Measurements from ENCODE around the gene ZNF148.
"Not testable (repeated sequence)": the region's sequence is repeated elsewhere in the genome, so short reads cannot be mapped to it uniquely, and the experiment has no call there.

ZNF148 gene

GRCh38 chr3:125374996-125375941 is at the start of gene ZNF148:
TSS of gene ZNF148 (minus strand) at chr3:125375325. CDS start at chr3:125313640, 61,685 bp downstream.
- DNase-seq = peak; percentile 47

GRCh38 chr3:125418306-125418705 is 43.2 kb upstream of the ZNF148 start:
- no peak for DNase-seq

GRCh38 chr3:125416235-125416634 is 41.1 kb upstream of the ZNF148 start:
- DNase-seq = no peak

GRCh38 chr3:125414669-125415068 is 39.5 kb upstream of the ZNF148 start:
- DNase-seq = no peak

GRCh38 chr3:125410922-125411321 is 35.8 kb upstream of the ZNF148 start:
- no peak for DNase-seq

- DNase-seq = no peak
These were observed 30.9 kb upstream of the ZNF148 start for GRCh38 chr3:125406070-125406469.

GRCh38 chr3:125405515-125405914 is 30.4 kb upstream of the ZNF148 start:
- DNase-seq = not testable (repeated sequence)

GRCh38 chr3:125403789-125404188 is 28.7 kb upstream of the ZNF148 start:
- DNase-seq = no peak

GRCh38 chr3:125402639-125403038 is 27.5 kb upstream of the ZNF148 start:
- no peak for DNase-seq

GRCh38 chr3:125401402-125401801 is 26.3 kb upstream of the ZNF148 start:
- no peak for DNase-seq

GRCh38 chr3:125398952-125399351 is 23.8 kb upstream of the ZNF148 start:
- DNase-seq = no peak

GRCh38 chr3:125395091-125395490 is 20.0 kb upstream of the ZNF148 start:
- no peak for DNase-seq

GRCh38 chr3:125394406-125394805 is 19.3 kb upstream of the ZNF148 start:
- no peak for DNase-seq

- no peak for DNase-seq
These were observed 14.2 kb upstream of the ZNF148 start for GRCh38 chr3:125389282-125389681.

- DNase-seq = not testable (repeated sequence)
These were observed 13.2 kb upstream of the ZNF148 start for GRCh38 chr3:125388369-125388768.

- no peak for DNase-seq
These were observed 11.7 kb upstream of the ZNF148 start for GRCh38 chr3:125386811-125387210.

- no peak for DNase-seq
These were observed 8.6 kb upstream of the ZNF148 start for GRCh38 chr3:125383744-125384143.

GRCh38 chr3:125382298-125382697 is 7.2 kb upstream of the ZNF148 start:
- DNase-seq = no peak

GRCh38 chr3:125381743-125382142 is 6.6 kb upstream of the ZNF148 start:
- DNase-seq = no peak

- no peak for DNase-seq
These were observed 6.2 kb upstream of the ZNF148 start for GRCh38 chr3:125381314-125381713.

- DNase-seq = no peak
These were observed 4.4 kb upstream of the ZNF148 start for GRCh38 chr3:125379483-125379882.

- DNase-seq = no peak
These were observed 3.6 kb upstream of the ZNF148 start for GRCh38 chr3:125378762-125379161.

GRCh38 chr3:125375950-125376679 is 990 bp upstream of the ZNF148 start:
- DNase-seq = no peak

GRCh38 chr3:125374501-125374995 is 577 bp downstream of the ZNF148 start:
- no peak for DNase-seq

Data from NCI-H510A treated with DMSO at 0.1 percent for 48 hours (cell line).